Activated CD8-positive, alpha-beta memory T cell treated with anti-CD3 and anti-CD28 coated beads, Interleukin-2, amount 10 ng/mL, durations not matched to agents 7 days and 5 days (primary cell): ENCODE data around the gene BCLAF1. TPM values are rescaled to one million over a fixed set of nuclear protein-coding genes. Genes with fewer than 3 reads are reported as not detected.
"Not testable (repeated sequence)": the region's sequence is repeated elsewhere in the genome, so short reads cannot be mapped to it uniquely, and the experiment has no call there.

Source experiments
- ATAC-seq: fragments of 150-1000 bp; cut with Tn5 transposase; one replicate; pipeline ENCODE4 v1.10.0; 2021; ENCODE audit warnings: moderate library complexity
- CTCF ChIA-PET: fragments of 350-600 bp; sonication (Branson Sonifier 250); formaldehyde crosslinking; loops from one replicate; lab custom pipeline; 2021; ENCODE audit warnings: antibody characterized with exemption; lab: Charles Lee
- DNase-seq: peaks from one replicate; pipeline ENCODE4 v3.0.0-alpha.2; 2020
- H3K27ac Mint-ChIP-seq: one replicate; pipeline ENCODE4 v1.8.0; 2021; ENCODE audit warnings: mild to moderate bottlenecking, mixed read lengths
- H3K27me3 Mint-ChIP-seq: one replicate; pipeline ENCODE4 v1.8.0; 2021; ENCODE audit warnings: mixed read lengths
- H3K36me3 Mint-ChIP-seq: one replicate; pipeline ENCODE4 v1.8.0; 2021; ENCODE audit warnings: mild to moderate bottlenecking, mixed read lengths
- H3K4me1 Mint-ChIP-seq: one replicate; pipeline ENCODE4 v1.8.0; 2021; ENCODE audit warnings: mixed read lengths
- H3K4me3 Mint-ChIP-seq: one replicate; pipeline ENCODE4 v1.8.0; 2021; ENCODE audit warnings: mild to moderate bottlenecking, moderate library complexity, mixed read lengths
- H3K9me3 Mint-ChIP-seq: one replicate; pipeline ENCODE4 v1.8.0; 2022; ENCODE audit warnings: low read depth, mixed read lengths
- total RNA-seq, 2 experiments: library from RNA; stranded (reverse); gene quantifications; one replicate each; pipeline ENCODE4 v1.2.3, GENCODE V29; 2021

The BCLAF1 gene
- total RNA-seq, 2 experiments from 2014 or later, result 127 to 179 TPM

DNA sequence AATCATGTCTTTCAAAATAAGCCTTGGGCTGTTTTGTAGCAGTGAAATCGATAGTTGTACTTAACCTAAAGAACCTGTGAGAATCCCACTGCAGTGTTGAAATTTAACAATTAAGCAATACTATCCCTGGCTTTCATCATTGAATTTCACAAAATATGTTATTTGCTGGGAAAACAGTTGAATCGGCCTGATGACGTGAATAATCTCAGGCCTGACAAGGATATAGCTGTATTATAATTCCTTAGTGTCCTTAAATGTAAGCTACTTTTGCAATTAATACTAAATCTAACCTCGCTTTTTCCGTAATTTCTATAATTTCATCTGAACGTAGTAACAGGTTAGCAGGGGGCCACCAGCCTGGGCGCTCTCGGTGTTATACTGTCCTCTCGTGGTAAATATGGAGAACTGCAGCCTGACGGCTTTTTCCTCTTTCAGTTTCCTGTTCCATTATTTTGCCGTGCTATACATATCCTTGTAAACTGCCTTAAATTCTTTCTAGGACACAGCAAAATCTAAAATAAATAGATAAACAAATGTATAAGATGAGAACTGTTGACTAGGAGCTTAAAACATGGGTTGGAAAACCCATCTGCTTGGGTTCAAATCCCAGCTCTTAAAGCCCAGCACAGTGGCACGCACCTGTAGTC lies 63.5 kb downstream of the BCLAF1 start:
- no peaks in the 10 kb centered on the region for H3K9me3 Mint-ChIP-seq
- DNase-seq, result peak; percentile 61
- peaks cover 3% of the 10 kb centered on the region for H3K27me3 Mint-ChIP-seq
- peak overlapping the region; percentile 30 for H3K27ac Mint-ChIP-seq
- peak; percentile 84 for ATAC-seq
- CTCF ChIA-PET, result interaction anchor here (0.6 to 2.6 kb wide), 46 partner anchors 8 to 801 kb away, joined by 3 to 26 read pairs (median 5); partner anchors contain the start of genes BCLAF1 and MTFR2
- H3K4me1 Mint-ChIP-seq, result peaks cover 7% of the 10 kb centered on the region
- H3K4me3 Mint-ChIP-seq, result no peak overlapping the region
- peaks cover 18% of the 10 kb centered on the region for H3K36me3 Mint-ChIP-seq

DNA sequence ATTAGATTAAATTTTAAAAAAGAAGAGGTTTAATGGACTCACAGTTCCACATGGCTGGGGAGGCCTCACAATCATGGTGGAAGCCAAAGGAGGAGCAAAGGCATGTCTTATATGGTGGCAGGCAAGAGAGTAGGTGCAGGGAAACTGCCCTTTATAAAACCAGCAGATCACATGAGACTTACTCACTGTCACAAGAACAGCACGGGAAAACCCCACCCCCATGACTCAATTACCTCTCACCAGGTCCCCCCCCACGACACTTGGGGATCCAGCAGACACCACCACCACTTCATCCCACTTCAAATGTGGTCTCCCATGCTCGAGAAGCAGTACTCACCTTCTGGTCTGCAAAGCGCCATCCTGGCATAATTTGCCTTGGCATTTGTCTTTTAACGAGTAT lies 64.2 kb downstream of the BCLAF1 start:
- peaks cover 7% of the 10 kb centered on the region for H3K4me1 Mint-ChIP-seq
- ATAC-seq (no peak), DNase-seq (no peak)
- peaks cover 4% of the 10 kb centered on the region for H3K9me3 Mint-ChIP-seq
- H3K4me3 Mint-ChIP-seq, result no peak overlapping the region
- H3K27me3 Mint-ChIP-seq, result peaks cover 7% of the 10 kb centered on the region
- peaks cover 12% of the 10 kb centered on the region for H3K36me3 Mint-ChIP-seq
- no peak overlapping the region for H3K27ac Mint-ChIP-seq
- CTCF ChIA-PET, result interaction anchor here (1.0 to 2.6 kb wide), 32 partner anchors 10 to 779 kb away, joined by 3 to 26 read pairs (median 5); partner anchors contain the start of genes BCLAF1 and MTFR2

DNA sequence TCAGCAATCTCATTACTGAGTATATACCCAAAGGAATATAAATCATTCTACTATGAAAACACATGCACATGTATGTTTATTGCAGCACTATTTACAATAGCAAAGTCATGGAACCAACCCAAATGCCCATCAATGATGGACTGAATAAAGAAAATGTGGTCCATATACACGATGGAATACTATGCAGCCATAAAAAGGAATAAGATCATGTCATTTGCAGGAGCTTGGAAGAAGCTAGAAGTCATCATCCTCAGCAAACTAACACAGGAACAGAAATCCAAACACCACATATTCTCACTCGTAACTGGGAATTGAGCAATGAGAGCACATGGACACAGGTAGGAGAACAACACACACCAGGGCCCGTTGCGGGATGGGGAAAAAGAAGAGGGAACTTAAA lies 64.7 kb downstream of the BCLAF1 start:
- not testable (repeated sequence) for H3K27me3 Mint-ChIP-seq, DNase-seq, H3K27ac Mint-ChIP-seq, H3K9me3 Mint-ChIP-seq, ATAC-seq, H3K4me3 Mint-ChIP-seq, H3K36me3 Mint-ChIP-seq, H3K4me1 Mint-ChIP-seq
- CTCF ChIA-PET, result interaction anchor here (1.2 to 1.3 kb wide), 2 partner anchors 12 to 19 kb away, joined by 3 read pairs; no protein-coding TSS in a partner anchor

DNA sequence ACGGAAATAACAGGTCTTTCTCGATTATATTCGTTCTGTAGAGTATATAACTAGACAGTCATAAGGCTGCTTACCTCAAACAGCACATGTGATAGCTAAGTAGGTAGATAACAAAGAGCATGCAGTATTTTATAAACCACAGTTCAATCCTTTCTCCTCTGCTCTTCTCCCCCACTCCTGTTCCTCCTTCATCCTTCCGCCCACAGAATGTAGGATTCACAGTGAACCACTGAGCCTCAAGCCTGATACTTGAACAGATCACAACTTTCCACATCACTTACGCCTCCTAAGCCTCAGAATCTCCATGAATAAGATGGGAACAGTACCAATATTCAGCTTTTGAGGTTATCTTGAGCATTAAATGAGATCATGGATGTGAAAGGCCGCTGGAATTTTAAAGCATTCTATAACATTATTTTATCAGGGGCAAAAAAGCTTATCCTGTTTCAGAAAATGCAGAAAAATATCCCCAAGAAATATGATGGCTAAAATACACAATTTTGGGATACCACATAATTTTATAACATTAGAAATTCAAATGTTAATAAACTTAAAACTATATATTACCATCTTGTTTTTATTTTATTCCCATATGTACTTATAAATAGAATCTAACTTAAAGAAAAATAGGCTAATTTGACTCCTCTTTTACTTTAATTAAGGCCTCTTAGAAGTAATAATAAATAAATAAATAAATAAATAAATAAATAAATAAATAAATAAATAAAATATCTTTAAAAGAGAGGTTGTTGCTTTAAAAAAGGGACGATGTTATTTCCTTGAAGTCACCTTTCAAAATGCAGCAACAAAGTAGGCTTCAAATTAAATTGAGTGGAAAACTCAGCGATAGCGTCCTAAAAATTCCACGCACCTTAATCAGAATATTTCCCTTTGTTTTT lies 72.9 kb downstream of the BCLAF1 start:
- Mint-ChIP-seq H3K4me3 (no peak overlapping the region), H3K27me3 (peaks cover 4% of the 10 kb centered on the region), H3K27ac (no peak overlapping the region), H3K36me3 (no peaks in the 10 kb centered on the region), H3K4me1 (no peaks in the 10 kb centered on the region), H3K9me3 (peaks cover 5% of the 10 kb centered on the region)
- ATAC-seq (no peak), DNase-seq (no peak)
- CTCF ChIA-PET, result interaction anchor here (1.5 to 2.4 kb wide), 2 partner anchors 10 kb away, joined by 7 to 10 read pairs; no protein-coding TSS in a partner anchor

DNA sequence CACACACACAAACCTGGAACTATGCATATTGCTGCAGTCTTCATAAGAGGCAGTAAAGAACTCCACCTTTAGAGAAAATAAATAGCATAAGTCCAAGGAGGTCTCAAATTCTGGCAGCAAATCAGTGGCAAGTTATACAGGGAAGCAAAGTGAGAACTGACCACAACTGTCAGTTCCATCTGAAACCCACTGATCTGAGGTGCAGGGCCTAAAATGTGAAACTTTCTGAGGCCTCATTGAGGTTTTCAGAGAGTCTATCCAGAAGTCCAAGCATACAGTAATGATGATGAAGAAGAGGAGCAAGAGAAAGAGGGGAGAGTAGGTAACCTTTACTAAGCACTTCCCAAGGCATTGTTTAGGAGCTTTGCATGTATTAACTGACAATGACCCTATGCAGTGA lies 75.8 kb downstream of the BCLAF1 start:
- ATAC-seq, result no peak
- Mint-ChIP-seq H3K4me3 (no peak overlapping the region), H3K36me3 (no peaks in the 10 kb centered on the region), H3K4me1 (no peaks in the 10 kb centered on the region), H3K27ac (no peak overlapping the region), H3K27me3 (no peaks in the 10 kb centered on the region), H3K9me3 (no peaks in the 10 kb centered on the region)
- CTCF ChIA-PET, result no interaction called here
- no peak for DNase-seq

DNA sequence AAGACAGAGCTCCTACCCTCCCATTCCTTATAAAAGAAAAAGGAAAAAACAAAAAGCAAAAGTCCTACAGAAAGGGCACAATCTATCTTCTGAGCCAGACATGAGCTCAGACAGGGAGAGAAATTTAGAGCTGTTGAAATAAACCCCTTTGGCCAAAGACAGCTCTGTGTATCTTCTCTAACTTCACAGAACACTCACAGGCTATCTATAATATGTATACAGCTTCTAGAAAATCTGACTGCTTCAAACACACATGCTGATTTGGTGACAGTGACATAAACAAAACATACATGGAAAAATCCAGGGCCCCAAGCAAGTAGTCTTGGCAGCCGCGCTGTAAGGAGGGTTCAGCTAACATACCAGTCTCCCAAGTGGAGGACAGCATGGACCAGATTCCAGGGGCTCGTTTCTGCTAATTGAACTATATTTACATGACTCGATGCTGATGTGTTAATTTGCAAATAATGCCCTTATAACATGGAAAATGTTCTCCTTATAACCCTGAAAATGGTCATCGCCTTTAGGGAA lies 76.6 kb downstream of the BCLAF1 start:
- no peak overlapping the region for H3K4me3 Mint-ChIP-seq
- H3K27ac Mint-ChIP-seq, result no peak overlapping the region
- no peaks in the 10 kb centered on the region for H3K4me1 Mint-ChIP-seq
- H3K9me3 Mint-ChIP-seq, result no peaks in the 10 kb centered on the region
- no peaks in the 10 kb centered on the region for H3K27me3 Mint-ChIP-seq
- CTCF ChIA-PET, result interaction anchor here (0.8 kb wide), 1 partner anchor 12 kb away, joined by 3 read pairs; no protein-coding TSS in a partner anchor
- ATAC-seq, result no peak
- H3K36me3 Mint-ChIP-seq, result no peaks in the 10 kb centered on the region
- no peak for DNase-seq

DNA sequence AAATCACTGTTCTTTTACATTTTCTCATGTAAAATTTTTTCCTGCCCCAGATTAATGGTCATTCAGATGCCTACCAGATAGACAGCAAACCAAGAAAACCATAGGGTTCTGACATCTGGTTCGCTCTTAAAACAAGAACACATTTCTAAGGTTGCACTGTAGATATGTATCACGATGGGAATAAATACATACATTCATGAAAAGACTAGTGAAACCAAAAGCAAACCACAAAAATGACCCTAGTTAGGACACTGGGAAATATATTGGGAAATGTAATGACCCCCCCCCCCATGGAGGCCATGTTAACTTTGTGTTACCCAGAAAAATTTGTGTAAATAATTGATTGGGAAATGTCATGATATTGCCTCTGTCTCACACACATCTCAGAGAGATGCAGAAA lies 77.0 kb downstream of the BCLAF1 start:
- H3K36me3 Mint-ChIP-seq, result no peaks in the 10 kb centered on the region
- no peaks in the 10 kb centered on the region for H3K9me3 Mint-ChIP-seq
- no peak for ATAC-seq
- no peaks in the 10 kb centered on the region for H3K27me3 Mint-ChIP-seq
- CTCF ChIA-PET, result interaction anchor here (0.8 kb wide), 1 partner anchor 12 kb away, joined by 3 read pairs; no protein-coding TSS in a partner anchor
- no peak for DNase-seq
- H3K4me3 Mint-ChIP-seq, result no peak overlapping the region
- no peaks in the 10 kb centered on the region for H3K4me1 Mint-ChIP-seq
- H3K27ac Mint-ChIP-seq, result no peak overlapping the region

DNA sequence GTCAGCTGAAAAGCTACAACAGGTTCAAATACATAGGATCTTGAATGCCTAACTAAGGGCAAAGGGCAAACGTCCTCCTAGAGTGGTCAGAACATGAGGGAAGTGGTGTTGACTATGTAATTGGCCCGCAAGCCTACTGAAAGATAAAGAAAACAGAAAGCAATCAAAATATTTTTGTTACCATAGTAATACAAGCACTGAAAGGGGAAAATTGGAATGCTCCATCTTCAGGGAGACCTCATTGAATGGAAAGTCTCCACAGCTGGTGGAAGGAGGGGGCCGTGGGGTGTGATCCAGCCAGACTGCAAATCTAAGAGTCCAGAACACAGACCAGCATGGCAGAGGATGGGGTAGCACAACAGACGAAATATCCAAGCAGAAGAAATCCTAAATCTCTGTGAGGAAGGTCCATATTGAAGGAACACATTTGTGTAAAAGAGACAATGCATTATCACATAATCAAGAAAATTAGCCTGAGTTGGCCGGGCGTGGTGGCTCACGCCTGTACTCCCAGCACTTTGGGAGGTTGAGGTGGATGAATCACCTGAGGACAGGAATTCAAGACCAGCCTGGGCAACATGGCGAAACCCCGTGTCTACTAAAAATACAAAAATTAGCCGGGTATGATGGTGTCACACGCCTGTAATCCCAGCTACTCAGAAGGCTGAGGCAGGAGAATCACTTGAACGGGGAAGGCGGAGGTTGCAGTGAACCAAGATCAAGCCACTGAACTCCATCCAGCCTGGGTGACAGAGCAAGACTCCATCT lies 79.1 kb downstream of the BCLAF1 start:
- ATAC-seq, result no peak

DNA sequence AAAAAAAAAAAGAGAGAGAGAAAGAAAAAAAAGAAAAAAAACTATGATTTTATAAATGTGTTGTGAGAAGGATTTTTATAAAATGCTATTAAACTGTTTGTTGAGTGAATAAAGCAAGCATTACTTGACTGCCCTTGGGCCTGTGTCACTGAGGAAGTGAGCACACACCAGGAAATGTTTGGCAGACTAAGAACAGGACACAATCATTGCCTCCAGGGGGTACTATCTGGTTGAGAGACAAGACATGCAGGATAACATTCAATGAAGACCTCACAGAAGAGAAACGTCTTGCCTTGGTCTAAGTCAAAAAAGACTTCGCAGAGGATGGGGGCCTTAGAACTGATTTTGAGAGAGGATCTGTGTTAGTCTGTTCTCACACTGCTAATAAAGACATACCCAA lies 80.2 kb downstream of the BCLAF1 start:
- DNase-seq, result no peak
- H3K4me1 Mint-ChIP-seq, result no peaks in the 10 kb centered on the region
- ATAC-seq, result no peak
- H3K9me3 Mint-ChIP-seq, result no peaks in the 10 kb centered on the region
- H3K4me3 Mint-ChIP-seq, result no peak overlapping the region
- H3K36me3 Mint-ChIP-seq, result no peaks in the 10 kb centered on the region
- H3K27ac Mint-ChIP-seq, result no peak overlapping the region
- H3K27me3 Mint-ChIP-seq, result no peaks in the 10 kb centered on the region
- CTCF ChIA-PET, result no interaction called here

More for the DNA sequence above, 79.1 kb downstream of the BCLAF1 start:
- no peak for DNase-seq
- no peaks in the 10 kb centered on the region for H3K4me1 Mint-ChIP-seq
- H3K27me3 Mint-ChIP-seq, result no peaks in the 10 kb centered on the region
- no peak overlapping the region for H3K27ac Mint-ChIP-seq
- H3K4me3 Mint-ChIP-seq, result no peak overlapping the region
- H3K9me3 Mint-ChIP-seq, result no peaks in the 10 kb centered on the region
- CTCF ChIA-PET, result interaction anchor here (1.2 kb wide), 1 partner anchor 16 kb away, joined by 3 read pairs; no protein-coding TSS in a partner anchor
- no peaks in the 10 kb centered on the region for H3K36me3 Mint-ChIP-seq

DNA sequence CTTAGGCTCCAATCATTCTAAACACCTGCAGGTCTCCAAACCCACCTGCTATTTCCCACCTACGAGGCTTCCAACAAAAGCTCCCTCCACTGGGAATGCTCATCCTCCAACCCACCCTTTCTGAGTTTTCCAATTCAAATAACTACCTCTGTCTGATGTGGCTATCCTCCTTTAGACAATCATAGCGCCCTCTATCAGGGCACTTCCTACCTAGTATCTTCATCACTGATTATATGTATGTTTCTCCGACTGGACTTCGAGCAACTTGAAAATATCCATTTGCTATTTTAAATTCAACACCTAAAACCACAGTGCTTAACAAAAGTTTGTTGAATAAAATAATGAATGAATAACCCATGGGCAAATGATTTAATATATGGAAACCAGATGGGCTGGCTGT lies 80.9 kb downstream of the BCLAF1 start:
- H3K9me3 Mint-ChIP-seq, result no peaks in the 10 kb centered on the region
- no peaks in the 10 kb centered on the region for H3K27me3 Mint-ChIP-seq
- no peaks in the 10 kb centered on the region for H3K36me3 Mint-ChIP-seq
- H3K4me3 Mint-ChIP-seq, result no peak overlapping the region
- ATAC-seq, result no peak
- H3K4me1 Mint-ChIP-seq, result no peaks in the 10 kb centered on the region
- DNase-seq, result no peak
- CTCF ChIA-PET, result no interaction called here
- no peak overlapping the region for H3K27ac Mint-ChIP-seq
